Activated B cell treated with CpG ODN at 0.5 μM for 24 hours (primary cell): ENCODE measurements around the gene SLC6A5. TPM values are rescaled to one million over a fixed set of nuclear protein-coding genes. Genes with fewer than 3 reads are reported as not detected.

Experiments
- ATAC-seq: fragments of 200-7000 bp; cut with Tn5 transposase; one replicate; pipeline ENCODE4 v1.10.0; 2021; ENCODE audit warnings: low read depth, mild to moderate bottlenecking, moderate library complexity
- CTCF ChIA-PET: fragments of 350-600 bp; sonication (Branson Sonifier 250); formaldehyde crosslinking; loops from one replicate; lab custom pipeline; 2021; ENCODE audit warnings: antibody characterized with exemption; lab: Charles Lee
- POLR2A ChIA-PET: fragments of 350-600 bp; sonication (Branson Sonifier 250); formaldehyde crosslinking; loops from one replicate; lab custom pipeline; 2021; ENCODE audit warnings: antibody characterized with exemption; lab: Charles Lee
- DNase-seq: peaks from one replicate; pipeline ENCODE4 v3.0.0; 2022
- H3K27ac Mint-ChIP-seq: one replicate; pipeline ENCODE4 v1.8.0; 2020; ENCODE audit warnings: mixed read lengths
- H3K27me3 Mint-ChIP-seq: one replicate; pipeline ENCODE4 v1.8.0; 2021; ENCODE audit warnings: mixed read lengths
- H3K36me3 Mint-ChIP-seq: one replicate; pipeline ENCODE4 v1.8.0; 2021; ENCODE audit warnings: low read depth, mixed read lengths
- H3K4me1 Mint-ChIP-seq: one replicate; pipeline ENCODE4 v1.8.0; 2021; ENCODE audit warnings: mixed read lengths
- H3K4me3 Mint-ChIP-seq: one replicate; pipeline ENCODE4 v1.8.0; 2020; ENCODE audit warnings: mild to moderate bottlenecking, mixed read lengths
- H3K9me3 Mint-ChIP-seq: one replicate; pipeline ENCODE4 v1.8.0; 2020; ENCODE audit warnings: mixed read lengths
- CTCF ChIP-seq: fragments of 200-600 bp; IDR thresholded peaks from one replicate; pipeline ENCODE4 v1.8.0; 2022; ENCODE audit warnings: antibody characterized with exemption, mild to moderate bottlenecking
- intact Hi-C: fragments of 100-400 bp; cut with micrococcal nuclease; formaldehyde crosslinking; loops from one replicate; pipeline ENCODE4 v1.15.1; 2024
- total RNA-seq: library from RNA; stranded (reverse); gene quantifications from 2 replicates; pipeline ENCODE4 v1.2.3, GENCODE V29; 2022

The SLC6A5 gene
- total RNA-seq, 1 donor from 2014 or later: not detected

DNA sequence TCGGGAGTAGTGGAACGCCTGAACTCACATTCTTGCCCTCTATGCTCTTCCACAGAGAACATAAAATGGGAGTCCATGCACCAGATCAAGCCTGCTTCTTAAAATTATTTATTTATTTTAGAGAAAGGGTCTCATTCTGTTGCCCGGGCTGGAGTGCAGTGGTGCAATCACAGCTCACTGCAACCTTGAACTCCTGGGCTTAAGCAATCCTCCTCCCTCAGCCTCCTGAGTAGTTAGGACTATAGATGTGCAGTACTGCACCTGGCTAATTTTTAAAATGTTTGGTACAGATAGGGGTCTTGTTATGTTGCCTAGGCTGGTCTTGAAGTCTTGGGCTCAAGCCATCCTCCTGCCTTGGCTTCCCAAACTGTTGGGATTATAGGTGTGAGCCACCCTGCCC is 13.0 kb downstream of the SLC6A5 start:
- H3K4me1 Mint-ChIP-seq: peaks cover 7% of the 10 kb centered on the region
- ATAC-seq: no peak
- DNase-seq: no peak
- H3K36me3 Mint-ChIP-seq: no peaks in the 10 kb centered on the region
- no peak overlapping the region for H3K27ac Mint-ChIP-seq
- ChIA-PET CTCF (no interaction called here), POLR2A (no interaction called here)
- H3K9me3 Mint-ChIP-seq: no peaks in the 10 kb centered on the region
- intact Hi-C loops: no loop called here
- no peak for TF ChIP-seq CTCF
- no peak overlapping the region for H3K4me3 Mint-ChIP-seq
- H3K27me3 Mint-ChIP-seq: peaks cover 60% of the 10 kb centered on the region

GRCh38 chr11:20616920-20617319 is 17.5 kb downstream of the SLC6A5 start:
- H3K4me3 Mint-ChIP-seq: no peak overlapping the region
- peaks cover 28% of the 10 kb centered on the region for H3K27me3 Mint-ChIP-seq
- no peak for ATAC-seq
- intact Hi-C loops: no loop called here
- H3K36me3 Mint-ChIP-seq: no peaks in the 10 kb centered on the region
- no peak for DNase-seq
- ChIA-PET POLR2A (no interaction called here), CTCF (no interaction called here)
- H3K4me1 Mint-ChIP-seq: no peaks in the 10 kb centered on the region
- H3K27ac Mint-ChIP-seq: no peak overlapping the region
- no peaks in the 10 kb centered on the region for H3K9me3 Mint-ChIP-seq
- TF ChIP-seq CTCF: no peak

DNA sequence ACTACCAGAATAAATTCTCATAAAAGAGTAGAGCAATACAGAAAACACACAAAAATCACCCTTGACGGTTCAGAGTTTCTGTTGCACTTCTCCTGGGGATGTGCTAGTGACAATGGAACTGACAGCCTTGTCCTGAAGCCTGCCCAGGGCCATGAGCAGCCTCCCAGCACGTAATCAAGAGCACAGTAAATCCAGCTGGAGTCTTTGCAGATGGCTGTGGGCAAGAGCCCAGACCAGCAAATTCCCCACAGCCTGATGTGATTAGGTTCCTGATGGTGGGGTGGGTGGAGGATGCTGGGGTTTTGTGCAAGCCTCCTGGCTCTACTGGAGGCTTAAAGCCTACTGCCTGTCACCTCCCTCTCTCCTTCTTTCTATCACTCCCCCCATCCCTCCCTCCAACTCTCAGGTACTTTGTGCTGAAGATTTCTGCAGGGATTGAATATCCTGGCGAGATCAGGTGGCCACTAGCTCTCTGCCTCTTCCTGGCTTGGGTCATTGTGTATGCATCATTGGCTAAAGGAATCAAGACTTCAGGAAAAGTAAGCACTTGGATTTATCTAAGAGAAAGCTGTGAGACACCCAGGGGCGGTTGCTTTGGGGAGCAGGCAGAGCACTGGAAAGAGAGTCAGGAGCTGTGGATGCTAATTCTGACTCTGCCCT is 18.1 kb downstream of the SLC6A5 start:
- Mint-ChIP-seq H3K27me3 (peaks cover 24% of the 10 kb centered on the region), H3K4me1 (no peaks in the 10 kb centered on the region), H3K27ac (no peak overlapping the region), H3K4me3 (no peak overlapping the region), H3K9me3 (no peaks in the 10 kb centered on the region), H3K36me3 (no peaks in the 10 kb centered on the region)
- ATAC-seq: no peak
- intact Hi-C loops: no loop called here
- no peak for DNase-seq
- ChIA-PET POLR2A (no interaction called here), CTCF (no interaction called here)
- no peak for TF ChIP-seq CTCF

DNA sequence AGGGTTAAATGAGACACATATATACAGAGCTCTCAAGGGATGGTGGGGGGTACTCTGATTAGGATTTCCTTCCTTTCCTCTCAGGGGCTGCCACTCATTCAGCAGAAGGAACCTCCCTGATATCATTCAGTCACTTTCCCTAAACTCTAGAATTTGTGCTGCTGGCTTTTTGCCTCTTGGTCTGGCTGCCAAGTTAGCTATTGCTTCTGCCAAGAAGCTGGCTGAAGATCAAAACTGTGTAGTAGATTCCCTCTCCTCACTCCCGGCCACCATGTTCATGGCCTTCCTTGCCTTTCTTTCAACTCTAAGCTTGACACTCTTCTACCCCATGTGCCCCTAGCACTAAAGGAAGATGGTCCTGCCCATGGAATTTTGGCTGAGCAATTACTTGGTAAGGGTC is 18.7 kb downstream of the SLC6A5 start:
- Mint-ChIP-seq H3K27me3 (peaks cover 21% of the 10 kb centered on the region), H3K4me3 (no peak overlapping the region), H3K27ac (no peak overlapping the region), H3K36me3 (no peaks in the 10 kb centered on the region), H3K9me3 (no peaks in the 10 kb centered on the region), H3K4me1 (no peaks in the 10 kb centered on the region)
- DNase-seq: no peak
- ChIA-PET POLR2A (no interaction called here), CTCF (no interaction called here)
- TF ChIP-seq CTCF: no peak
- ATAC-seq: no peak
- intact Hi-C loops: no loop called here

- ChIA-PET POLR2A (no interaction called here), CTCF (interaction anchor here (1.7 kb wide), 1 partner anchor 11 kb away, joined by 4 read pairs; no protein-coding TSS in a partner anchor)
- Mint-ChIP-seq H3K4me1 (no peaks in the 10 kb centered on the region), H3K27me3 (peaks cover 10% of the 10 kb centered on the region), H3K36me3 (no peaks in the 10 kb centered on the region), H3K27ac (no peak overlapping the region), H3K9me3 (no peaks in the 10 kb centered on the region), H3K4me3 (no peak overlapping the region)
- intact Hi-C loops: no loop called here
- DNase-seq (no peak), ATAC-seq (no peak)
- TF ChIP-seq CTCF: no peak
Observed at GRCh38 chr11:20620988-20621387, 21.6 kb downstream of the SLC6A5 start.
